ENCODE results near the gene C5. TPM values are rescaled to one million over a fixed set of nuclear protein-coding genes. Genes with fewer than 3 reads are reported as not detected.

The C5 gene
- total RNA-seq, 2 experiments from 2014 or later, result 0.89 to 1.3 TPM

GRCh38 chr9:121088576-121088975, 38.5 kb upstream of the C5 start:
- CTCF ChIA-PET, result interaction anchor here (1.1 kb wide), 1 partner anchor 8 kb away, joined by 4 read pairs; no protein-coding TSS in a partner anchor
- H3K27me3 Mint-ChIP-seq, result no peaks in the 10 kb centered on the region
- H3K4me3 ChIP-seq (ENCODE audit: low read length), result no peak overlapping the region
- no peak for ATAC-seq (ENCODE audit: poor library complexity)
- DNase-seq, result no peak
- H3K4me1 ChIP-seq (ENCODE audit: insufficient read depth, low read length), result no peaks in the 10 kb centered on the region
- POLR2A ChIA-PET, result interaction anchor here (2.0 kb wide), 1 partner anchor 33 kb away, joined by 4 read pairs; no protein-coding TSS in a partner anchor
- peaks cover 38% of the 10 kb centered on the region for H3K36me3 ChIP-seq (ENCODE audit: insufficient read depth, low read length)
- H3K27me3 ChIP-seq (ENCODE audit: control insufficient read depth in 1 of 2, insufficient read depth in 2 of 2, low read length in 2 of 2), result no peaks in the 10 kb centered on the region
- no peak for TF ChIP-seq CTCF (IDR thresholded peaks at IDR 0.05)
- H3K4me1 Mint-ChIP-seq (ENCODE audit: low read depth), result peaks cover 27% of the 10 kb centered on the region
- intact Hi-C loops (cut with DNase I, micrococcal nuclease), result no loop called here
- no peak overlapping the region for H3K4me3 Mint-ChIP-seq
- H3K9me3 ChIP-seq (ENCODE audit: control insufficient read depth in 1 of 2, insufficient read depth in 1 of 2, low read length in 2 of 2), result no peaks in the 10 kb centered on the region
- H3K27ac ChIP-seq (ENCODE audit: low read depth in 1 of 2, low read length in 2 of 2), result no peak overlapping the region
- H3K36me3 Mint-ChIP-seq (ENCODE audit: low read depth), result peaks cover 69% of the 10 kb centered on the region
- no peak overlapping the region for H3K27ac Mint-ChIP-seq
- H3K9me3 Mint-ChIP-seq, result no peaks in the 10 kb centered on the region

- DNase-seq (no peak), ATAC-seq (ENCODE audit: poor library complexity) (no peak)
- no peaks in the 10 kb centered on the region for H3K9me3 Mint-ChIP-seq
- TF ChIP-seq CTCF (IDR thresholded peaks at IDR 0.05), result no peak
- Histone ChIP-seq H3K36me3 (ENCODE audit: insufficient read depth, low read length) (peaks cover 47% of the 10 kb centered on the region), H3K9me3 (ENCODE audit: control insufficient read depth in 1 of 2, insufficient read depth in 1 of 2, low read length in 2 of 2) (no peaks in the 10 kb centered on the region), H3K27ac (ENCODE audit: low read depth in 1 of 2, low read length in 2 of 2) (no peak overlapping the region), H3K4me3 (ENCODE audit: low read length) (no peak overlapping the region), H3K27me3 (ENCODE audit: control insufficient read depth in 1 of 2, insufficient read depth in 2 of 2, low read length in 2 of 2) (no peaks in the 10 kb centered on the region), H3K4me1 (ENCODE audit: insufficient read depth, low read length) (no peaks in the 10 kb centered on the region)
- ChIA-PET CTCF (no interaction called here), POLR2A (interaction anchor here (0.8 kb wide), 1 partner anchor 13 kb away, joined by 3 read pairs; no protein-coding TSS in a partner anchor)
- H3K27ac Mint-ChIP-seq, result no peak overlapping the region
- H3K27me3 Mint-ChIP-seq, result no peaks in the 10 kb centered on the region
- H3K4me3 Mint-ChIP-seq, result no peak overlapping the region
- intact Hi-C loops (cut with DNase I, micrococcal nuclease), result no loop called here
- H3K36me3 Mint-ChIP-seq (ENCODE audit: low read depth), result peaks cover 65% of the 10 kb centered on the region
- H3K4me1 Mint-ChIP-seq (ENCODE audit: low read depth), result peaks cover 37% of the 10 kb centered on the region
Observed at GRCh38 chr9:121085661-121086060, 35.6 kb upstream of the C5 start.

- ATAC-seq (ENCODE audit: poor library complexity), result no peak
- no peaks in the 10 kb centered on the region for H3K27me3 Mint-ChIP-seq
- Histone ChIP-seq H3K4me1 (ENCODE audit: insufficient read depth, low read length) (no peaks in the 10 kb centered on the region), H3K9me3 (ENCODE audit: control insufficient read depth in 1 of 2, insufficient read depth in 1 of 2, low read length in 2 of 2) (no peaks in the 10 kb centered on the region), H3K27ac (ENCODE audit: low read depth in 1 of 2, low read length in 2 of 2) (no peak overlapping the region), H3K4me3 (ENCODE audit: low read length) (no peak overlapping the region), H3K36me3 (ENCODE audit: insufficient read depth, low read length) (peaks cover 44% of the 10 kb centered on the region), H3K27me3 (ENCODE audit: control insufficient read depth in 1 of 2, insufficient read depth in 2 of 2, low read length in 2 of 2) (no peaks in the 10 kb centered on the region)
- H3K4me3 Mint-ChIP-seq, result no peak overlapping the region
- H3K27ac Mint-ChIP-seq, result no peak overlapping the region
- ChIA-PET CTCF (interaction anchor here (0.9 kb wide), 1 partner anchor 9 kb away, joined by 3 read pairs; no protein-coding TSS in a partner anchor), POLR2A (no interaction called here)
- H3K9me3 Mint-ChIP-seq, result no peaks in the 10 kb centered on the region
- intact Hi-C loops (cut with DNase I, micrococcal nuclease), result no loop called here
- no peak for TF ChIP-seq CTCF (IDR thresholded peaks at IDR 0.05)
- H3K4me1 Mint-ChIP-seq (ENCODE audit: low read depth), result peaks cover 31% of the 10 kb centered on the region
- no peak for DNase-seq
- peaks cover 48% of the 10 kb centered on the region for H3K36me3 Mint-ChIP-seq (ENCODE audit: low read depth)
Observed at GRCh38 chr9:121082075-121082474, 32.0 kb upstream of the C5 start.
